Measurements from ENCODE around the gene SFT2D1. TPM values are rescaled to one million over a fixed set of nuclear protein-coding genes. Genes with fewer than 3 reads are reported as not detected.
"Not testable (repeated sequence)": the region's sequence is repeated elsewhere in the genome, so short reads cannot be mapped to it uniquely, and the experiment has no call there.

SFT2D1 gene
- total RNA-seq, 2 donors from 2014 or later, result 30.8 to 48.4 TPM

DNA sequence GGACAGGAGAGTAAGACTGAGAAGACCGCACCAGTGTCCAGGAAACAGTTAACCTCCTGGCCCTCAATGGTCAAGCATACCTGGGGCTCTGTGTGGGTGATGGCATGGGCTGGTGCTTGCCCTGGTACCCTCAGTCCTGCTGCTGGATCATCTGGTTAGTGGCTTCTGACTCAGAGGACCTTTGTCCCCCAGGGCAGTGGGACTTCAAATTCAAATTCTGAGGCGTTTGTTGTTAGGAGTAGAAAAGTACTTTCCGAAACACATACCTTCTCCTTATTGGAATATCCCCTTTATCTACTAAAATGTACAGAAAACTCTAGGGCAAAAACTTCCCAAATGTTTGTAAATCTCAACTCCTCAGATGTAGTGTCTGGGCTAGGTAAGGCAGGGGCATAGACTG lies 4.1 kb upstream of the SFT2D1 start:
- H3K9me3 Mint-ChIP-seq, result peaks cover 8 to 14% of the 10 kb centered on the region in 2 donors
- H3K36me3 Mint-ChIP-seq, result peaks cover 12 to 16% of the 10 kb centered on the region in 2 donors
- H3K27ac Mint-ChIP-seq, result no peak overlapping the region
- ATAC-seq (no peak), DNase-seq (ENCODE audit: low spot score in 2 of 2) (no peak)

DNA sequence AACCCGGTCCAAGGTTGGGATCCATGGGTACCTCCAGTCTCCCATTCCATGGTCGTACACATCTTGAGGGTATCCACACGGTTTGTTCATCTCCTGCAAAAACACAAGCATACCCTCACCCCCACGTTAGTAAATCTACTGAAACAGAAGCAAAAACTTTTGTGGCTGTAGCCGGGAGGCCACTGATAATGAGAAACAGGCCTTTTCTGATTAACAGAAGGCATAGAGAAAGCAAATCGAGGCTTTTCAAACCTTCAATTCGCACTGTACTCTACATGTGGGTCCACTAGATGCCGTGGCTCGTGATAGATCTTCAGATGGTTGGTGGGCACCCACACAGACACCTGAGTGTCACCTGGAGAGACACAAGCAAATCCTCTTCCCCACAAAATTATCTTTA lies 3.3 kb upstream of the SFT2D1 start:
- not testable (repeated sequence) for DNase-seq (ENCODE audit: low spot score in 2 of 2); ATAC-seq; H3K27ac Mint-ChIP-seq
- Mint-ChIP-seq H3K36me3 (peaks cover 10 to 17% of the 10 kb centered on the region in 2 donors), H3K9me3 (peaks cover 6 to 13% of the 10 kb centered on the region in 2 donors)

DNA sequence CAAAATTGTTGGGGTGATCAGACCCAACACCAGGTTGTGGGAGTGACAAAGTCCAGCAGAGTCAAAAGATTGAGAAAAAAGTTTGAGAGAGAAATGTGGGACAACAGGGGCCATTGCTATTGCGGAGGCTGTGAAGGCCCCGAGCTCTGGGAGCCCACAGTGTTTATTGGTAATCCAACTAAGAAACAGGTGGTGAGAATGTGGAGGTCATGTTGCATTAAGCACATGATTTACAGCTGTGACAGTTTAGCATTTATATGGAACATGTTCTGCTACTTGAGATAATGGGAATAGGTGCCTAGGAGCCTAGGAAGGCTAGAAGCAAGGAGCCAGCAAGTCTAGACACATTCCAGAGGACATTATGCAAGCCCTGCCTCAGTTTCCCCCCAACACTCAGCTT lies 2.6 kb upstream of the SFT2D1 start:
- H3K36me3 Mint-ChIP-seq, result peaks cover 6 to 17% of the 10 kb centered on the region in 2 donors
- H3K9me3 Mint-ChIP-seq; DNase-seq (ENCODE audit: low spot score in 2 of 2); ATAC-seq; H3K27ac Mint-ChIP-seq: not testable (repeated sequence)

DNA sequence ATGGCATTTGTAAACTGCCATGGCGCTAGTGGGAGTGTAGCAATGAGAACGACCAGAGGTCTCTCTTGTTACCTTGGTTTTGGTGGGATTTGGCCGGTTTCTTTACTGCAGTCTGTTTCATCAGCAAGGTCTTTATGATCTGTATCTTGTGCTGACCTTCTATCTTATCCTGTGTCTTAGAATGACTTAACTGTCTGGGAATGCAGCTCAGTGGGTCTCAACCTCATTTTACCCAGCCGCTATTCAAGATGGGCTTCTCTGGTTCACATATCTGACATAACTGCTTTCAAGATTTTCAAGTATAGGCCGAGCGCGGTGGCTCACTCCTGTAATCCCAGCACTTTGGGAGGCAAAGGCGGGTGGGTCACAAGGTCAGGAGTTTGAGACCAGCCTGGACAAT lies 1.9 kb upstream of the SFT2D1 start:
- H3K36me3 Mint-ChIP-seq, result peaks cover 6 to 11% of the 10 kb centered on the region in 2 donors
- ATAC-seq, result no peak
- no peak overlapping the region for H3K27ac Mint-ChIP-seq

DNA sequence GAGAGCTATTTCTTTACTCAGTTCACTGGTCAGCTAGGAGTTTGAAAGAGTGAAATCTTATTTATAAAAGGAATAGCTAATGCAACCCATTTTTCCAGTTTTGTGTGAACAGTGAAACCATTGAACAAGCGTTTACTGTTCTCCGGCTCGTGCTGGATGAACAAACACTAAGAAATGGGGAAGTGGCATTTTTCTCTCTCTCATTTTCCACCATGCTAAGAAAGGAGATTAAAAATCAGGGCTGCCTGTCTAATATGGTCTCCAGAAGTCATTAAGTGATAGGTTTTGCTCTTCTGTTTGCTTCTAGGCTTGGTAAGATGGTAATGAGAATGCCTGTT lies 774 bp upstream of the SFT2D1 start:
- H3K36me3 Mint-ChIP-seq, result peaks cover 6 to 8% of the 10 kb centered on the region in 2 donors
- no peaks in the 10 kb centered on the region for H3K9me3 Mint-ChIP-seq
- DNase-seq (ENCODE audit: low spot score in 2 of 2) (no peak), ATAC-seq (no peak)
- H3K27ac Mint-ChIP-seq, result peak overlapping the region in 1 of 2 donors; percentile 86

More for the DNA sequence above, 1.9 kb upstream of the SFT2D1 start:
- DNase-seq (ENCODE audit: low spot score in 2 of 2), result no peak
- H3K9me3 Mint-ChIP-seq, result peaks cover 0 to 2% of the 10 kb centered on the region in 2 donors

DNA sequence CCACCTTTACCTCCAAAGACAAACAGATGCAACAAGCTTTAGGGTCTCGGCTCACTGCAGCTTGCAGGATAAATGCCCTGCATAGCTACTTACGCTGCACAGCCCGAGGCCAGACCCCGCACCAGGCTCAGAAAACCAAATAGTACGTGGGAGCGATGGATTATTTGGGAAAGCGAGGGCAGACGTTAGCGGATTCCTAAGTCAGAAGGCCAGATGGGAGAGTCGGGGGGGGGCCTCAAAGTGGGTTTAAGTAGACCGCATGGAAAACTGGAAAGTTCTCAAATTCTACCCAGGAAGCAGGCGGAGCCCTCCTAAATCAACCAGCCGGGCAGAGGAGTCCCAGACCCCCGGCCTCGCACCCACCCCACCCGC lies 382 bp downstream of the SFT2D1 start:
- ATAC-seq (no peak), DNase-seq (ENCODE audit: low spot score in 2 of 2) (no peak)
- Mint-ChIP-seq H3K36me3 (peaks cover 10 to 16% of the 10 kb centered on the region in 2 donors), H3K9me3 (no peaks in the 10 kb centered on the region), H3K27ac (peak overlapping the region; percentile 86 to 93)

DNA sequence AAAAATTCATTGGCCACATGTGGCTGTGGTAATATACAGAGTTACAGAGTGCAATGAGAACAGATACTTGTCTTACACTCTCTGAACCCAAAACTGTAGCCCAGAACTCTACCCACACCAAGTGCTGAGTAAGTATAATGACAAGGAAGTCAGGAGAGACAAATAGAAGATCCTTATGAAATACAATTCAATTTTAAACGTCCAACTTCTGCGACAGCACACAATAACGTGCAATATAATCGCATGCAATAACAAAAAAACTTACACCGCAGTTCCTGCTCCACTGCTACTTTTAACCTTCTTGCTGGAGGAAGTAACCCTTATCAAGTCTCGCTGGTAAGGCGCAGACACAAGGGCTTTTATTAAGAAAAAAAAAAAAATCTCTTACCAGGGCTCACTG lies 881 bp downstream of the SFT2D1 start:
- H3K27ac Mint-ChIP-seq, result peak overlapping the region; percentile 86 to 93
- ATAC-seq (no peak), DNase-seq (ENCODE audit: low spot score in 2 of 2) (no peak)
- H3K9me3 Mint-ChIP-seq, result no peaks in the 10 kb centered on the region
- H3K36me3 Mint-ChIP-seq, result peaks cover 10 to 16% of the 10 kb centered on the region in 2 donors

DNA sequence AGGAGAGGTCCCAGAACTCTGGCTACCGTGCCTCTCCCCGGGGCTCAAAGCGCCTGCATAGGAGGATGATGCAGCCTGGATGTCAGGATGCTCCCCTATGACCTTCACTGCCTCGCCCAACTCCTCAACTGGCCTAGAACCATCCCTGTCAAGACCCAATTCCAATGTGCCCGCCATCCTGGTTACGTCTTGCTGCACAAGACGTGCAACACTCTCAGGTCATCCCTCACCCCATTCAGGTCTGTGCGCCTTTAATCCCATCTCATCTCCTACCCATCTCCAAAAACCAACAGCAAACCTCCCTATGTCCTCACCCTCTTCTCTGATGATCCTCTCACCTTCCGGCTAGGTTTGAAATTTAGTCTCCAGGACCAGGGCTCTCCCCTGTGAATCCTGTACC lies 3.5 kb downstream of the SFT2D1 start:
- no peaks in the 10 kb centered on the region for H3K9me3 Mint-ChIP-seq
- ATAC-seq, result no peak
- H3K27ac Mint-ChIP-seq, result no peak overlapping the region
- no peak for DNase-seq (ENCODE audit: low spot score in 2 of 2)
- H3K36me3 Mint-ChIP-seq, result peaks cover 16 to 30% of the 10 kb centered on the region in 2 donors

DNA sequence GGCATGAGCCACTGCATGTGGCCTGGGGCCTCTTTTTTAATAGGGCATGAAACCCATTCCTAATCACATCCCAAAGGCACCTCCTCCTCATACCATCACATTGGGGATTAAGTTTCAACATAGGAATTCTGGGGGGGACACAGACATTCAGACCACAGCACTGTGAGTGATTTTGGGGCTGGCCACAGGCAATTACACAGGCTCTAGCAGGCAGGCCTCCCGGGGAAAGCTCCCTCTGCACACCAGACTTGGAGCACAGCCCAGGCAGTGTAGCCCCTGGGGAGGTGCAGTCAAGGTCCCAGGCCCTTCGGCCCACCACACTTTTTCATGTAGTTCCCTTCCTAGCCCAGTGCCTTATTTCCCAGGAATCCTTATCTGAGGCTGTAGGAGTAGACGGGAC lies 5.5 kb downstream of the SFT2D1 start:
- ATAC-seq, result no peak
- no peak overlapping the region for H3K27ac Mint-ChIP-seq
- no peaks in the 10 kb centered on the region for H3K9me3 Mint-ChIP-seq
- no peak for DNase-seq (ENCODE audit: low spot score in 2 of 2)
- H3K36me3 Mint-ChIP-seq, result peaks cover 14 to 31% of the 10 kb centered on the region in 2 donors

DNA sequence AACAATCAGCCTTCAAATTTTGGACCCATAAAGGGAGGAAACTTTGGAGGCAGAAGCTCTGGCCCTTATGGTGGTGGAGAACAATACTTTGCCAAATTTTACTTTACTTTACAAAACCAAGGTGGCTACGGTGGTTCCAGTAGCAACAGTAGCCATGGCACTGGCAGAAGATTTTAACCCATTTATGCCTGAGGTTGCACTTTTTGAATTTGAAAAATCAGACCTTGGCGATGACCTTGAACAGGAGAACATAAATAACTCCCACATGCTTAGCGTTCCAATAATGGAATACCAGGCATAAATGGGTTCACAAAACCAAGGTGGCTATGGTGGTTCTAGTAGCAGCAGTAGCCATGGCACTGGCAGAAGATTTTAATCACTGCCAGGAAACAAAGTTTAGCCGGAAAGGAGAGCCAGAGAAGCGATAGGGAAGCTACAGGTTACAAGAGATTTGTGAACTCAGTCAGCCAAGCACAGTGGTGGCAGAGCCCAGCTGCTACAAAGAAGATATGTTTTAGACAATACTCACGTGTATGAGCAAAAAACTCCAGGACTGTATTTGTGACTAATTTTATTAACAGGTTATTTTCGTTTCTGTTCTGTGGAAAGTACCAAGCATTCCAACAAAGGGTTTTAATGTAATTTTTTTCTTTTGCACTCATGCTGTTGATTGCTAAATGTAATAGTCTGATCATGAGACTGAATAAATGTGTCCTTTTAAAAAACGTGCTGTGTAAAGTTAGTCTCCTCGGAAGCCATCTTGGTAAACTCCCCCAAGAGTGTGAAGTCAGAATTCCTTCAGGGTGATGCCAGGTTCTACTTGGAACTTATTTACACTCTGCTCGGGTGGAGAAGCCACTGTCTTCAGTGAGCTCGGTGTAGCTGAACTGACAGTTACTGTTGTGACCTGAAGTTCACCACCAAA lies 6.7 kb downstream of the SFT2D1 start:
- ATAC-seq (no peak), DNase-seq (ENCODE audit: low spot score in 2 of 2) (no peak)
- no peaks in the 10 kb centered on the region for H3K9me3 Mint-ChIP-seq
- H3K27ac Mint-ChIP-seq, result no peak overlapping the region
- H3K36me3 Mint-ChIP-seq, result peaks cover 10 to 26% of the 10 kb centered on the region in 2 donors

DNA sequence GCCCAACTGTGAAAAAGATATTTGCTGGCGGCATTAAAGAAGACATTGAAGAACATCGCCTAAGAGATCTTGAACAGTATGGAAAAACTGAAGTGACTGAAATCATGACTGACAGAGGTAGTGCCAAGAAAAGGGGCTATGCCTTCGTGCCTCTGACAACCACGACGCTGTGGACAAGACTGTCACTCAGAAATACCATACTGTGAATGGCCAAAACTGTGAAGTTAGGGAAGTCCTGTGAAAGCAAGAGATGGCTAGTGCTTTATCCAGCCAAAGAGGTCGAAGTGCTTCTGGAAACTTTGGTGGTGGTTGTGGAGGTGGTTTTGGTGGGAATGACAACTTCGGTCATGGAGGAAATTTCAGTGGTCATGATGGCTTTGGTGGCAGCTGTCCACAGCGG lies 7.5 kb downstream of the SFT2D1 start:
- peaks cover 10 to 26% of the 10 kb centered on the region in 2 donors for H3K36me3 Mint-ChIP-seq
- no peak for ATAC-seq
- no peak overlapping the region for H3K27ac Mint-ChIP-seq
- no peak for DNase-seq (ENCODE audit: low spot score in 2 of 2)
- H3K9me3 Mint-ChIP-seq, result no peaks in the 10 kb centered on the region

DNA sequence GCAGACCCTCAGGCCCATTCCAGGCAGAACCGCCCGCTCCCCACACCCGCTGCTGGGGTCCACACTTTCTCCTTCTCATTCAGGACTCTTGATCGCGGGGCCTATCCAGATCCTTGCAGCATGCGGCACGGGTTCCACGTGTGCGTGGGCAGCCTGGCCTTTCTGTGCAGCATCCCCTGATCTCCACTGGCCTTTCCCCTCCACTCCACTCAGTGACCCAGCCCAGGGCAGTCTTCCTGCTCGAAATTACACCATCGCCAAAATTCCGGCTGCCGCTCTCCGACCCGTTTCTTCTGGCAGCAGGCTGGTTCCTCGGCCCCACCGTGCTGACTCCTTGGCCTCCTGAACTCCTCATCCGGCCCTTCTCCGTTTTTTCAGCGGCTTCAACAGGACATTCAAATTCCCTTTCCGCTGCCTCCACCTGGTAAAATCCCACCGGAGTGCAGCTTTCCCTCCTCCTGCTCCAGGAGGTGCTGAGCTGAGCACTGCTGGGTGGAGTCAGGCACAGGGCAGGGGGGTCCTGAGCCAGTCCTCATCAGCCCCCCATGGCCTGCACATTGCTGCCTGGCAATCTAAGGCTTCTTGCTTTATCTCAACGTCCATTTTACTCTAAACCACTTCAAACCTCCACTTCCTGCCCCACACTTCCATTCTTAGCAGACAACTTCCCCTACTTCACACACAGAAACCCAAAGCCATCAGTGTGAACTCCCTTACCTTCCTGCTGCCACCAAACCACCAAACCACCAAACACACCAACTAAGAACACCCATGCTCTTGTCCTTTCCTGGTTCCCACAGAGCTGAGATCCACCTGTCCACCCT lies 9.0 kb downstream of the SFT2D1 start:
- H3K27ac Mint-ChIP-seq, result peak overlapping the region; percentile 1 to 9
- H3K36me3 Mint-ChIP-seq, result peaks cover 10 to 26% of the 10 kb centered on the region in 2 donors
- DNase-seq (ENCODE audit: low spot score in 2 of 2) (no peak), ATAC-seq (peak; percentile 90 to 96)
- H3K9me3 Mint-ChIP-seq, result no peaks in the 10 kb centered on the region

DNA sequence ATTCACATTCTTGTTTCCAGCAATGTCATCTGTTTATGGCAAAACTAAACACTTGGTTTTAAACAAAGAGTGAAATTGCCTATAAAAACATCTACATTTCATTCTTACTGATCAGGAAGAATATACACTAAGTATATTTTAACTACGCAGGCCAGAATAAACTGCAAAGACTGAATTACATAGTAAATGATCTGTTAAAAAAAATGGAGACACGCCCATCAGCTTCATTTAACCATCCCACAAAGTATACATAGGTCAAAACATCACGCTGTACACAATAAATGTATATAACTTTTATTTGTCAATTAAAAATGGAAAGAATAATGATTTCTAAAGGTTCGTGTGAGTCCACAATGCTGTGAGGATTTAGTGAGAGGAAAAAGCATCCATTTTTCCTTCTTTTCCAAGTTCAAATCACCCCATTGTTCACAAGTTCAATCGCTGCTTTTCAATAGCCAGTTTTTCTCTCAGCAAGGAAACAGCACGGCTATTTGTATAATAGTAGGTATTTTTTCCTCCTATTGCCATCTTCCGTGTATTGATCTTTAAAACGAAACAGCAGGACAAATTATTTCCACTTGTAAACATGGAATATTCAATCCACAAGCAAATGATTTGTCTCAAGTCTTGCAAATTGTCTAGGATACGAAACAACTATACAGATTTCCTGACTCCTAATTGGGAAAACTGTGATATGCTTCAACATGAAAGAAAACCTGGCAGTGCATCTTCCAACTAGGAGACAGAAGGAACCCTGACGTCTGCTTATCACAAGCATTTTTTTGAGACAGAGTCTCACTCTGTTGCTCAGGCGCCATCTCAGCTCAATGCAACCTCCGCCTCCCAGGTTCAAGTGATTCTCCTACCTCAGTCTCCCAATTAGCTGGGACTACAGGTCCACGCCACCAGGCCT lies 10.6 kb downstream of the SFT2D1 start:
- Mint-ChIP-seq H3K9me3 (no peaks in the 10 kb centered on the region), H3K27ac (no peak overlapping the region), H3K36me3 (peaks cover 5 to 18% of the 10 kb centered on the region in 2 donors)
- ATAC-seq (no peak), DNase-seq (ENCODE audit: low spot score in 2 of 2) (no peak)

DNA sequence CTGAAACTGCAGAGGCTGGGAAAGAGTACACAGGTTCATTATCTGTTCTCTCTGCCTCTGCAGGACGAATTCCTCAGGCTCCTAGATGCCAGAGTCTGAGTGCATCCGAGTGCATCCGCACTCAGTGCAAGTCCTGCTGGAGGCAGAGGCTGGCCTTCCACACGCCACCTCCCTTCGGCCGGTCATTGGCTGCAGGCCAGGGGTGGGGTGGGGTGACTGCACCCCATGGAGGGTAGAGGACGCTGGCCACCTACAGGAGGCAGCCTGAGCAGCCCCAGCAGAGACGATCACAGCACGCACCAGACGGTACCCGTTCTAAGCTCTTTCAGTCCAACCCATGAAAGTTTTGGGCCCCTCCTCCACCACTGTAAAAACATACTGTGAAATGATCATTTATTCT lies 11.7 kb downstream of the SFT2D1 start:
- no peak for ATAC-seq
- no peak for DNase-seq (ENCODE audit: low spot score in 2 of 2)
- H3K36me3 Mint-ChIP-seq, result peaks cover 5 to 18% of the 10 kb centered on the region in 2 donors
- no peaks in the 10 kb centered on the region for H3K9me3 Mint-ChIP-seq
- H3K27ac Mint-ChIP-seq, result no peak overlapping the region

DNA sequence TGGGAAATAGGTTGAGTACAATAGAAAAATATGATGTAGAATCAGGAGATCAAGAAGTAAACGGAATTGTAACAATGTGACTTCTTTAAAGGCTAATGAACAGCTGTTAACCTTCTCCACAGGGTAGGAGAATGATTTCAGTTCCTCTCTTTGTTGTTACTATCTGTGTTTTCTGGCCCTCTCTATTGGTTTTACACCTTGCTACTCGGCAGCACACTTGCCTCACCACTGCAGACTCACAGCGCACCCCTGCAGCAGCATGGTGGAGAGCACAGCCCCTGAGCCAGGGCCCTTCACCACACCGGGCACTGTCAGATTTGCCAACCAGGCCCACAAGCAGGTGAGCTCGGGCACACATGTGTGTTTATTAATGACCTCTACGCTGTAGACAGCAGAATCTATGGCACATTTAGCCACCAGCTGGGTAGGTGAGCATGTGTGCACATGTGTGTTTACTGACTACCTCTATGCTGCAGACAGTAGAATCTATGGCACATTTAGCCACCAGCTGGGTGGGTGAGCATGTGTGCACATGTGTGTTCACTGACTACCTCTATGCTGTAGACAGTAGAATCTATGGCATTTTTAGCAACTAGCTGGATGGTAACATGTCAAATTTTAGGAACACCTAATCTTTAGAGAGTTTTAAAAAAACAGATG lies 16.8 kb downstream of the SFT2D1 start:
- ATAC-seq, result no peak
- Mint-ChIP-seq H3K36me3 (peaks cover 0 to 5% of the 10 kb centered on the region in 2 donors), H3K9me3 (no peaks in the 10 kb centered on the region), H3K27ac (no peak overlapping the region)
- no peak for DNase-seq (ENCODE audit: low spot score in 2 of 2)

DNA sequence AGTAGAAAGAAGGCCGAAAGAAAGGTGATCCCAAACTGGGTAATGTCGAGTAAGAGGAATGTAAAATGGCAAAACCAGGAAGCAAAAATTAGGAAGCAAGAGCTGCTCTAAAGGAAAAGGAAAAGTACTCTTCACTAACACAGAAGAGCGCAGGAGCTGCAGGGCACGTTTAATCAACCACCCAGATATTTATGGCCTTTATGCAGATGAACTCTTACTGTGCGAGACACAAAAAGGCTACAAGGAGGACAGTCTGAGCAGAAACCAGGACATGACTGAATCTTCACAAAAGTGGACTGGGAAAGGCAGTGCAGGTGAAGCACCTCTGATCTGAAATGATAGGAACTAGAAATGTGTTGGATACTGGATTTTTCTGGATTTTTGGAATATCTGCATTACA lies 18.9 kb downstream of the SFT2D1 start:
- Mint-ChIP-seq H3K36me3 (peaks cover 0 to 5% of the 10 kb centered on the region in 2 donors), H3K27ac (no peak overlapping the region), H3K9me3 (no peaks in the 10 kb centered on the region)
- ATAC-seq (no peak), DNase-seq (ENCODE audit: low spot score in 2 of 2) (no peak)
